Kidney glomerular epithelial cell (primary cell): ENCODE data around the gene SFSWAP.
"Not testable (repeated sequence)": the region's sequence is repeated elsewhere in the genome, so short reads cannot be mapped to it uniquely, and the experiment has no call there.

ENCODE experiments used
- DNase-seq: peaks from one replicate; lab custom pipeline; 2025; lab: John Stamatoyannopoulos, UW

SFSWAP gene

GRCh38 chr12:131679816-131680215, 31.1 kb upstream of the SFSWAP start:
- DNase-seq = not testable (repeated sequence)

- not testable (repeated sequence) for DNase-seq
These were observed 30.3 kb upstream of the SFSWAP start for GRCh38 chr12:131680392-131681256.

- no peak for DNase-seq
These were observed 29.7 kb upstream of the SFSWAP start for GRCh38 chr12:131681257-131681620.

- DNase-seq = not testable (repeated sequence)
These were observed 29.0 kb upstream of the SFSWAP start for GRCh38 chr12:131681746-131682509.

- no peak for DNase-seq
These were observed 28.4 kb upstream of the SFSWAP start for GRCh38 chr12:131682510-131682895.

- no peak for DNase-seq
These were observed 27.4 kb upstream of the SFSWAP start for GRCh38 chr12:131683266-131684014.

GRCh38 chr12:131684015-131684725, 26.7 kb upstream of the SFSWAP start:
- no peak for DNase-seq

- no peak for DNase-seq
These were observed 23.4 kb upstream of the SFSWAP start for GRCh38 chr12:131687346-131688125.

- no peak for DNase-seq
These were observed 22.6 kb upstream of the SFSWAP start for GRCh38 chr12:131688131-131688844.

GRCh38 chr12:131688845-131689154, 22.1 kb upstream of the SFSWAP start:
- no peak for DNase-seq

GRCh38 chr12:131690320-131690719, 20.6 kb upstream of the SFSWAP start:
- no peak for DNase-seq

- DNase-seq = no peak
These were observed 18.5 kb upstream of the SFSWAP start for GRCh38 chr12:131692431-131692830.

- DNase-seq = no peak
These were observed 17.7 kb upstream of the SFSWAP start for GRCh38 chr12:131693149-131693548.

GRCh38 chr12:131694116-131694838, 16.6 kb upstream of the SFSWAP start:
- DNase-seq = no peak

- DNase-seq = no peak
These were observed 14.9 kb upstream of the SFSWAP start for GRCh38 chr12:131695968-131696367.

GRCh38 chr12:131698286-131698685, 12.6 kb upstream of the SFSWAP start:
- DNase-seq = no peak

- no peak for DNase-seq
These were observed 11.5 kb upstream of the SFSWAP start for GRCh38 chr12:131699434-131699833.

GRCh38 chr12:131700271-131700670, 10.6 kb upstream of the SFSWAP start:
- no peak for DNase-seq

- DNase-seq = no peak
These were observed 9.0 kb upstream of the SFSWAP start for GRCh38 chr12:131701705-131702572.
